ENCODE data around the gene KAZN.

Gene KAZN

GRCh38 chr1:14635421-14635820 lies 36.9 kb downstream of the KAZN start (continued):
- TF ChIP-seq KLF8 (tag by site-specific recombination; IDR thresholded peaks at IDR 0.05) = no peak
- TF ChIP-seq ZNF174 (tag by site-specific recombination; IDR thresholded peaks at IDR 0.05) = no peak

- Histone ChIP-seq H3K4me1 (ENCODE audit: control insufficient read depth, insufficient read depth, low read length) (no peaks in the 10 kb centered on the region), H3K9me3 (ENCODE audit: control insufficient read depth, insufficient read depth, low read depth, low read length) (no peaks in the 10 kb centered on the region), H3K36me3 (ENCODE audit: control insufficient read depth in 2 of 2, insufficient read depth in 1 of 2, low read length in 2 of 2) (no peaks in the 10 kb centered on the region), H3K4me3 (ENCODE audit: low read depth, low read length) (no peak overlapping the region), H3K27ac (ENCODE audit: extremely low read depth, low read depth, low read length) (no peak overlapping the region)
- CTCF ChIA-PET = interaction anchor here (0.7 kb wide), 1 partner anchor 291 kb away, joined by 3 read pairs; no protein-coding TSS in a partner anchor
- POLR2A ChIA-PET = no interaction called here
- TF ChIP-seq ZNF768 (tag by site-specific recombination; IDR thresholded peaks at IDR 0.05) (no peak), ZNF48 (tag by site-specific recombination; IDR thresholded peaks at IDR 0.05) (no peak), ZNF514 (tag by site-specific recombination; IDR thresholded peaks at IDR 0.05) (no peak), ZNF148 (tag by site-specific recombination; IDR thresholded peaks at IDR 0.05; ENCODE audit: borderline replicate concordance) (no peak), ZNF354C (tag by site-specific recombination; IDR thresholded peaks at IDR 0.05; ENCODE audit: borderline replicate concordance, low read depth) (no peak)
These were observed 38.6 kb downstream of the KAZN start for GRCh38 chr1:14636897-14637632.

DNA sequence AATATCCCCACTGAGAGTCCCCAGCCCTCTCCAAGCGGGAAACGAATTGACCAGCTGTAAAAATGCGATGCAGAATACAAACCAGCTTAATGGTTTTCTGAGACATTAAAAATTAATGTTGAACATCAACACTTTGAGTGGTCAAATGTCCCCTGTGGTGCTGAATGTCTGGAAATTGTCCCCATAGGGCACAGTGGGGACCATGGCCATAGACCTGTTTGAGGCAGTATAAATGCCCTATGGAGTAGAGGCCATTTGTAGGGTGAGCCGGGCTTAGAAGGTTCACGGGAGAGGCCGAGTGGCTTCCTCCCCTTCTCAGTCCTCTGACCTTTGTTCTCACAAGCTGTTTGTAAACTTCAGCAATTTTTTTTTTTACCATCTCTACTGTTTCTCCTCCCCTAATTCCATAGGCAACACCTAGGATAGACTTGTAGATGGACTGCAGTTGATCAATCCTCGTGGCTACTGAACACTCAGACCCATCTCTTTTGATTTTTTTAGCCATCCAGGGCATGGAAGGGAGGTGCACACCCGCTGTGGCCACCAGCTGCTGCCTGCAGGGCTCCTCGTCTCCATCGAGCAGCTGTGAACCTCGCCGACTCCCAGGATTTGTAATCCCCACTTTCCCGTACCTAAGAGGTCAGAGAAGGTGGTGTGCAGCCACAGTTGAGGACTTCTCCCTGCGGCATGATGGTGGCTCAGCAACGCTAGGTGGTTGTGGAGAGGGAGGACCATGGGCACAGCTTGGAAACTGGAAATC lies 41.0 kb downstream of the KAZN start:
- Histone ChIP-seq H3K4me1 (ENCODE audit: control insufficient read depth, insufficient read depth, low read length) (no peaks in the 10 kb centered on the region), H3K9me3 (ENCODE audit: control insufficient read depth, insufficient read depth, low read depth, low read length) (no peaks in the 10 kb centered on the region), H3K27ac (ENCODE audit: extremely low read depth, low read depth, low read length) (no peak overlapping the region), H3K4me3 (ENCODE audit: low read depth, low read length) (no peak overlapping the region), H3K36me3 (ENCODE audit: control insufficient read depth in 2 of 2, insufficient read depth in 1 of 2, low read length in 2 of 2) (no peaks in the 10 kb centered on the region)
- ChIA-PET POLR2A (no interaction called here), CTCF (interaction anchor here (1.5 kb wide), 1 partner anchor 92 kb away, joined by 3 read pairs; no protein-coding TSS in a partner anchor)
- TF ChIP-seq ZIC2 (tag by site-specific recombination; IDR thresholded peaks at IDR 0.05) (0 out of 2 replicates have a peak, but pooled peaks have one; percentile 7), INSM2 (tag by site-specific recombination; IDR thresholded peaks at IDR 0.05) (no peak)

- ChIA-PET POLR2A (no interaction called here), CTCF (interaction anchor here (1.3 kb wide), 1 partner anchor 23 kb away, joined by 3 read pairs; no protein-coding TSS in a partner anchor)
- Histone ChIP-seq H3K36me3 (ENCODE audit: control insufficient read depth in 2 of 2, insufficient read depth in 1 of 2, low read length in 2 of 2) (no peaks in the 10 kb centered on the region), H3K4me1 (ENCODE audit: control insufficient read depth, insufficient read depth, low read length) (no peaks in the 10 kb centered on the region), H3K4me3 (ENCODE audit: low read depth, low read length) (no peak overlapping the region), H3K27ac (ENCODE audit: extremely low read depth, low read depth, low read length) (no peak overlapping the region), H3K9me3 (ENCODE audit: control insufficient read depth, insufficient read depth, low read depth, low read length) (no peaks in the 10 kb centered on the region)
- peak; percentile 73; the same call in 1 of the 2 replicates for TF ChIP-seq ZNF184 (tag by site-specific recombination; IDR thresholded peaks at IDR 0.05)
- TF ChIP-seq ZNF768 (tag by site-specific recombination; IDR thresholded peaks at IDR 0.05) = no peak
- TF ChIP-seq ZNF157 (tag by site-specific recombination; IDR thresholded peaks at IDR 0.05) = no peak
- no peak for TF ChIP-seq ZNF146 (tag by site-specific recombination; IDR thresholded peaks at IDR 0.05)
- no peak for TF ChIP-seq ZNF704 (tag by site-specific recombination; IDR thresholded peaks at IDR 0.05)
- TF ChIP-seq ZNF544 (tag by site-specific recombination; IDR thresholded peaks at IDR 0.05) = no peak
- no peak for TF ChIP-seq ZNF473 (tag by site-specific recombination; IDR thresholded peaks at IDR 0.05)
These were observed 44.2 kb downstream of the KAZN start for GRCh38 chr1:14642712-14643111.

All from HEK293 (cell line).